ENCODE results near the gene GPR132. TPM values are rescaled to one million over a fixed set of nuclear protein-coding genes. Genes with fewer than 3 reads are reported as not detected.
"Not testable (repeated sequence)": the region's sequence is repeated elsewhere in the genome, so short reads cannot be mapped to it uniquely, and the experiment has no call there.

GPR132 gene
- total RNA-seq, 2 donors from 2014 or later = 0.67 to 1.2 TPM

- H3K4me3 ChIP-seq = no peak overlapping the region
- H3K27ac ChIP-seq = no peak overlapping the region
- H3K4me1 ChIP-seq = no peaks in the 10 kb centered on the region
- no peak for DNase-seq (ENCODE audit: low spot score)
- TF ChIP-seq, protein P1, sequence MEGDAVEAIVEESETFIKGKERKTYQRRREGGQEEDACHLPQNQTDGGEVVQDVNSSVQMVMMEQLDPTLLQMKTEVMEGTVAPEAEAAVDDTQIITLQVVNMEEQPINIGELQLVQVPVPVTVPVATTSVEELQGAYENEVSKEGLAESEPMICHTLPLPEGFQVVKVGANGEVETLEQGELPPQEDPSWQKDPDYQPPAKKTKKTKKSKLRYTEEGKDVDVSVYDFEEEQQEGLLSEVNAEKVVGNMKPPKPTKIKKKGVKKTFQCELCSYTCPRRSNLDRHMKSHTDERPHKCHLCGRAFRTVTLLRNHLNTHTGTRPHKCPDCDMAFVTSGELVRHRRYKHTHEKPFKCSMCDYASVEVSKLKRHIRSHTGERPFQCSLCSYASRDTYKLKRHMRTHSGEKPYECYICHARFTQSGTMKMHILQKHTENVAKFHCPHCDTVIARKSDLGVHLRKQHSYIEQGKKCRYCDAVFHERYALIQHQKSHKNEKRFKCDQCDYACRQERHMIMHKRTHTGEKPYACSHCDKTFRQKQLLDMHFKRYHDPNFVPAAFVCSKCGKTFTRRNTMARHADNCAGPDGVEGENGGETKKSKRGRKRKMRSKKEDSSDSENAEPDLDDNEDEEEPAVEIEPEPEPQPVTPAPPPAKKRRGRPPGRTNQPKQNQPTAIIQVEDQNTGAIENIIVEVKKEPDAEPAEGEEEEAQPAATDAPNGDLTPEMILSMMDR (IDR thresholded peaks at IDR 0.05) = no peak
- H3K36me3 ChIP-seq = no peaks in the 10 kb centered on the region
- H3K27me3 ChIP-seq = no peaks in the 10 kb centered on the region
- peaks cover 0 to 5% of the 10 kb centered on the region in 2 donors for H3K9me3 ChIP-seq
Measured at GRCh38 chr14:105030836-105031396, 34.3 kb downstream of the GPR132 start.

- DNase-seq (ENCODE audit: low spot score) = no peak
- TF ChIP-seq, protein P1 (IDR thresholded peaks at IDR 0.05) = no peak
- Histone ChIP-seq H3K9me3 (peaks cover 0 to 5% of the 10 kb centered on the region in 2 donors), H3K4me1 (peaks cover 0 to 2% of the 10 kb centered on the region in 2 donors), H3K36me3 (no peaks in the 10 kb centered on the region), H3K27ac (no peak overlapping the region), H3K4me3 (no peak overlapping the region), H3K27me3 (no peaks in the 10 kb centered on the region)
Measured at GRCh38 chr14:105030194-105030593, 35.0 kb downstream of the GPR132 start.

- Histone ChIP-seq H3K27ac (no peak overlapping the region), H3K4me1 (peaks cover 0 to 7% of the 10 kb centered on the region in 2 donors), H3K9me3 (peaks cover 0 to 5% of the 10 kb centered on the region in 2 donors), H3K27me3 (no peaks in the 10 kb centered on the region), H3K4me3 (no peak overlapping the region), H3K36me3 (no peaks in the 10 kb centered on the region)
- TF ChIP-seq, protein P1 (IDR thresholded peaks at IDR 0.05) = no peak
- DNase-seq (ENCODE audit: low spot score) = no peak
Measured at GRCh38 chr14:105029402-105029801, 35.8 kb downstream of the GPR132 start.

GRCh38 chr14:105028251-105028927 is 36.8 kb downstream of the GPR132 start:
- H3K27me3 ChIP-seq = no peaks in the 10 kb centered on the region
- no peak overlapping the region for H3K27ac ChIP-seq
- no peak for DNase-seq (ENCODE audit: low spot score)
- peaks cover 0 to 11% of the 10 kb centered on the region in 2 donors for H3K4me1 ChIP-seq
- H3K9me3 ChIP-seq = peaks cover 0 to 2% of the 10 kb centered on the region in 2 donors
- no peaks in the 10 kb centered on the region for H3K36me3 ChIP-seq
- TF ChIP-seq, protein P1 (IDR thresholded peaks at IDR 0.05) = no peak
- no peak overlapping the region for H3K4me3 ChIP-seq

GRCh38 chr14:105027718-105028117 is 37.5 kb downstream of the GPR132 start:
- DNase-seq (ENCODE audit: low spot score); H3K36me3 ChIP-seq; H3K4me3 ChIP-seq; H3K27me3 ChIP-seq; H3K9me3 ChIP-seq; H3K27ac ChIP-seq: not testable (repeated sequence)
- peaks cover 0 to 11% of the 10 kb centered on the region in 2 donors for H3K4me1 ChIP-seq

- Histone ChIP-seq H3K4me3 (no peak overlapping the region), H3K36me3 (no peaks in the 10 kb centered on the region), H3K9me3 (no peaks in the 10 kb centered on the region), H3K27me3 (no peaks in the 10 kb centered on the region), H3K27ac (no peak overlapping the region), H3K4me1 (peaks cover 0 to 13% of the 10 kb centered on the region in 2 donors)
- DNase-seq (ENCODE audit: low spot score) = no peak
- TF ChIP-seq, protein P1 (IDR thresholded peaks at IDR 0.05) = no peak
Measured at GRCh38 chr14:105026802-105027563, 38.2 kb downstream of the GPR132 start.
